GM23338 (cell line): Measurements from ENCODE around the gene TMEM190. TPM values are rescaled to one million over a fixed set of nuclear protein-coding genes. Genes with fewer than 3 reads are reported as not detected.
A peak's percentile ranks its signal among the peaks of the same experiment; 100 is the strongest.

Source experiments
- ATAC-seq: fragments of 200-7000 bp; cut with Tn5 transposase; 3 replicates; pipeline ENCODE4 v1.9.1; 2020
- DNase-seq: peaks from one replicate; pipeline ENCODE4 v3.0.0-alpha.2; 2015; ENCODE audit warnings: low spot score
- H2AFZ ChIP-seq: fragments of 200-600 bp; sonication (generic); 2 replicates; pipeline ENCODE4 v1.8.0; 2016; ENCODE audit warnings: antibody characterized with exemption, mild to moderate bottlenecking, moderate library complexity
- H3F3A ChIP-seq: fragments of 200-600 bp; sonication (generic); replicated peaks from 2 replicates; pipeline ENCODE4 v1.8.0; 2017; ENCODE audit warnings: antibody characterized with exemption, mixed run types, low read depth
- H3K27ac ChIP-seq: fragments of 200-600 bp; sonication (generic); 2 replicates; pipeline ENCODE4 v1.6.1; 2016; ENCODE audit warnings: low read depth
- H3K27me3 ChIP-seq: fragments of 200-600 bp; sonication (generic); 2 replicates; pipeline ENCODE4 v1.8.0; 2016; ENCODE audit warnings: mild to moderate bottlenecking, mixed run types, moderate library complexity; ENCODE audit not compliant: insufficient read depth
- H3K36me3 ChIP-seq: fragments of 200-600 bp; sonication (generic); 2 replicates; pipeline ENCODE4 v1.8.0; 2016; ENCODE audit warnings: mild to moderate bottlenecking; ENCODE audit not compliant: insufficient read depth
- H3K4me1 ChIP-seq: fragments of 200-600 bp; sonication (generic); 2 replicates; pipeline ENCODE4 v1.8.0; 2016; ENCODE audit warnings: mild to moderate bottlenecking, moderate library complexity; ENCODE audit not compliant: insufficient read depth
- H3K4me2 ChIP-seq: fragments of 200-600 bp; sonication (generic); 2 replicates; pipeline ENCODE4 v1.7.1; 2017; ENCODE audit warnings: mixed run types
- H3K4me3 ChIP-seq: fragments of 200-600 bp; sonication (generic); 2 replicates; pipeline ENCODE4 v1.6.1; 2016; ENCODE audit warnings: mixed run types
- H3K79me2 ChIP-seq: fragments of 200-600 bp; sonication (generic); replicated peaks from 2 replicates; pipeline ENCODE4 v1.8.0; 2017; ENCODE audit warnings: mild to moderate bottlenecking; ENCODE audit not compliant: insufficient read depth
- H3K9me2 ChIP-seq: fragments of 200-600 bp; sonication (generic); 2 replicates; pipeline ENCODE4 v1.8.0; 2017; ENCODE audit not compliant: insufficient read depth
- H4K20me1 ChIP-seq: fragments of 200-600 bp; sonication (generic); replicated peaks from 2 replicates; pipeline ENCODE4 v1.8.0; 2017; ENCODE audit warnings: mild to moderate bottlenecking; ENCODE audit not compliant: insufficient read depth
- H3K27ac Mint-ChIP-seq: 2 replicates; pipeline ENCODE4 v1.8.0; 2020; ENCODE audit warnings: inconsistent platforms, mild to moderate bottlenecking, moderate library complexity, mixed read lengths
- H3K27me3 Mint-ChIP-seq: 3 replicates; pipeline ENCODE4 v1.8.0; 2022; ENCODE audit warnings: low read depth, mild to moderate bottlenecking, moderate library complexity, mixed read lengths, inconsistent platforms; ENCODE audit not compliant: insufficient read depth, poor library complexity
- H3K36me3 Mint-ChIP-seq: 3 replicates; pipeline ENCODE4 v1.8.0; 2021; ENCODE audit warnings: low read depth, mild to moderate bottlenecking, inconsistent platforms, moderate library complexity, mixed read lengths
- H3K4me1 Mint-ChIP-seq: 3 replicates; pipeline ENCODE4 v1.8.0; 2020; ENCODE audit warnings: mild to moderate bottlenecking, inconsistent platforms, mixed read lengths
- H3K4me3 Mint-ChIP-seq: 3 replicates; pipeline ENCODE4 v1.8.0; 2021; ENCODE audit warnings: moderate library complexity, mild to moderate bottlenecking, inconsistent platforms, mixed read lengths
- H3K9me3 Mint-ChIP-seq: 3 replicates; pipeline ENCODE4 v1.8.0; 2020; ENCODE audit warnings: moderate library complexity, mild to moderate bottlenecking, inconsistent platforms, mixed read lengths
- CREB1 ChIP-seq: fragments of 250-450 bp; sonication (Bioruptor Pico); IDR thresholded peaks from 2 replicates; pipeline ENCODE4 v1.5.0; 2020; ENCODE audit warnings: low read depth, mild to moderate bottlenecking, moderate library complexity
- EZH2 ChIP-seq: fragments of 200-600 bp; sonication (generic); IDR thresholded peaks from one replicate; pipeline ENCODE4 v1.8.0; 2017; ENCODE audit warnings: antibody characterized with exemption, mild to moderate bottlenecking, low read depth; ENCODE audit not compliant: unreplicated experiment
- EZH2phosphoT487 ChIP-seq: fragments of 200-600 bp; sonication (generic); IDR thresholded peaks from one replicate; pipeline ENCODE4 v1.8.1; 2018; ENCODE audit warnings: antibody characterized with exemption; ENCODE audit not compliant: unreplicated experiment
- JUNB ChIP-seq: IDR thresholded peaks from one replicate; pipeline ENCODE4 v1.6.1; 2016; ENCODE audit warnings: antibody characterized with exemption; ENCODE audit not compliant: unreplicated experiment
- NANOG ChIP-seq: IDR thresholded peaks from 2 replicates; pipeline ENCODE4 v1.6.1; 2016; ENCODE audit warnings: antibody characterized with exemption, borderline replicate concordance
- POLR2AphosphoS5 ChIP-seq: IDR thresholded peaks from 2 replicates; pipeline ENCODE4 v1.6.1; 2016; ENCODE audit warnings: antibody characterized with exemption, low read depth
- STAT1 ChIP-seq: IDR thresholded peaks from one replicate; pipeline ENCODE4 v1.6.1; 2016; ENCODE audit warnings: antibody characterized with exemption; ENCODE audit not compliant: unreplicated experiment
- ZNF114 ChIP-seq: fragments of 250-450 bp; sonication (Bioruptor Pico); IDR thresholded peaks from 2 replicates; pipeline ENCODE4 v1.5.0; 2020; ENCODE audit warnings: mild to moderate bottlenecking, moderate library complexity
- ZNF331 ChIP-seq: fragments of 250-450 bp; sonication (Bioruptor Pico); IDR thresholded peaks from 2 replicates; pipeline ENCODE4 v1.5.0; 2020; ENCODE audit warnings: low read depth, mild to moderate bottlenecking, moderate library complexity
- polyA plus RNA-seq: library from polyadenylated mRNA; unstranded; fragments of >200 nt; fragmentation: Nextera tagmentation; extraction: Ambion mirVana; gene quantifications from 2 replicates; pipeline ENCODE4 v1.2.1, GENCODE V29; 2016
- total RNA-seq: library from RNA; depleted of rRNA; stranded (reverse); fragments of >200 nt; shearing (Covaris generic); gene quantifications from 2 replicates; pipeline ENCODE4 v1.2.3, GENCODE V29; 2014
- TF ChIP-seq, protein P1 (sequence below): IDR thresholded peaks from one replicate; pipeline ENCODE4 v1.6.1; 2018; ENCODE audit warnings: antibody characterized with exemption; ENCODE audit not compliant: unreplicated experiment
- TF ChIP-seq, protein P2 (sequence below): IDR thresholded peaks from 2 replicates; pipeline ENCODE4 v1.6.1; 2016; ENCODE audit warnings: antibody characterized with exemption
- TF ChIP-seq, protein P3 (sequence below), 2 experiments: fragments of 200-600 bp in 1 of 2; sonication (generic) in 1 of 2; conservative IDR thresholded peaks; 2 replicates each; pipeline versions ENCODE4 v1.5.1 to v1.6.1; 2016 to 2017; ENCODE audit warnings: antibody characterized with exemption in 2 of 2, low read depth in 2 of 2, mild to moderate bottlenecking in 2 of 2, moderate library complexity in 1 of 2

The TMEM190 gene
- total and polyA plus RNA-seq, 2 experiments from 2014 or later: 4.8 TPM; not detected in 1

DNA sequence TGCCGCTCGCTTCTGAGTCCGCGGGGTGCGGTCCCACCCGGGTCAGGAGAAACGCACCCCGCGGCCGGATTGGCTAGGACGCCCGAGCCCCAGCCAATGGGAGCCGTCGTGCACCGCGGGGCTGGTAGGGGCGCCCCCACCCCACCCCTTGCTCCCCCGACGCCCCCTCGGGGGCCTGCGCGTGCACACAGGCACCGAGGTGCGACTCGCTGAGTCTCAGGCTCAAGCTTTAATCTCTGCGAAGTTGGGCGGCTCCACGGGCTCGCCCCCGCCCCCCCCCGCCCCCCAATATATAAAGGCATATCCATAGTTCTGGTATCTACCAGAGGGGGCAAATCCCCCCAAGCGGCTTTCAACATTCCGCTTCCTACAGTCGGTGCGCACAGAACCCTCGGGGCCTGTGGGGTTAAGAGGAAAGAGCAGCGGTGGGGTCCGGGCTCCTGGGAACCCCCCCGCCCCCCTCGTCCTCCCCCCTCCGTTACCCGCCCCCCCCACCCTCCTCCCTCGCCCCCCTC is 21.9 kb upstream of the TMEM190 start, which contains the start of gene COX6B2 (continued):
- TF ChIP-seq, protein P1, sequence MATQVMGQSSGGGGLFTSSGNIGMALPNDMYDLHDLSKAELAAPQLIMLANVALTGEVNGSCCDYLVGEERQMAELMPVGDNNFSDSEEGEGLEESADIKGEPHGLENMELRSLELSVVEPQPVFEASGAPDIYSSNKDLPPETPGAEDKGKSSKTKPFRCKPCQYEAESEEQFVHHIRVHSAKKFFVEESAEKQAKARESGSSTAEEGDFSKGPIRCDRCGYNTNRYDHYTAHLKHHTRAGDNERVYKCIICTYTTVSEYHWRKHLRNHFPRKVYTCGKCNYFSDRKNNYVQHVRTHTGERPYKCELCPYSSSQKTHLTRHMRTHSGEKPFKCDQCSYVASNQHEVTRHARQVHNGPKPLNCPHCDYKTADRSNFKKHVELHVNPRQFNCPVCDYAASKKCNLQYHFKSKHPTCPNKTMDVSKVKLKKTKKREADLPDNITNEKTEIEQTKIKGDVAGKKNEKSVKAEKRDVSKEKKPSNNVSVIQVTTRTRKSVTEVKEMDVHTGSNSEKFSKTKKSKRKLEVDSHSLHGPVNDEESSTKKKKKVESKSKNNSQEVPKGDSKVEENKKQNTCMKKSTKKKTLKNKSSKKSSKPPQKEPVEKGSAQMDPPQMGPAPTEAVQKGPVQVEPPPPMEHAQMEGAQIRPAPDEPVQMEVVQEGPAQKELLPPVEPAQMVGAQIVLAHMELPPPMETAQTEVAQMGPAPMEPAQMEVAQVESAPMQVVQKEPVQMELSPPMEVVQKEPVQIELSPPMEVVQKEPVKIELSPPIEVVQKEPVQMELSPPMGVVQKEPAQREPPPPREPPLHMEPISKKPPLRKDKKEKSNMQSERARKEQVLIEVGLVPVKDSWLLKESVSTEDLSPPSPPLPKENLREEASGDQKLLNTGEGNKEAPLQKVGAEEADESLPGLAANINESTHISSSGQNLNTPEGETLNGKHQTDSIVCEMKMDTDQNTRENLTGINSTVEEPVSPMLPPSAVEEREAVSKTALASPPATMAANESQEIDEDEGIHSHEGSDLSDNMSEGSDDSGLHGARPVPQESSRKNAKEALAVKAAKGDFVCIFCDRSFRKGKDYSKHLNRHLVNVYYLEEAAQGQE: no peak
- TF ChIP-seq JUNB (no peak), CREB1 (no peak), ZNF331 (CRISPR knock-in tag) (no peak), ZNF114 (CRISPR knock-in tag) (no peak), EZH2 (no peak)
- TF ChIP-seq, protein P2, sequence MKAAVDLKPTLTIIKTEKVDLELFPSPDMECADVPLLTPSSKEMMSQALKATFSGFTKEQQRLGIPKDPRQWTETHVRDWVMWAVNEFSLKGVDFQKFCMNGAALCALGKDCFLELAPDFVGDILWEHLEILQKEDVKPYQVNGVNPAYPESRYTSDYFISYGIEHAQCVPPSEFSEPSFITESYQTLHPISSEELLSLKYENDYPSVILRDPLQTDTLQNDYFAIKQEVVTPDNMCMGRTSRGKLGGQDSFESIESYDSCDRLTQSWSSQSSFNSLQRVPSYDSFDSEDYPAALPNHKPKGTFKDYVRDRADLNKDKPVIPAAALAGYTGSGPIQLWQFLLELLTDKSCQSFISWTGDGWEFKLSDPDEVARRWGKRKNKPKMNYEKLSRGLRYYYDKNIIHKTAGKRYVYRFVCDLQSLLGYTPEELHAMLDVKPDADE: no peak

DNA sequence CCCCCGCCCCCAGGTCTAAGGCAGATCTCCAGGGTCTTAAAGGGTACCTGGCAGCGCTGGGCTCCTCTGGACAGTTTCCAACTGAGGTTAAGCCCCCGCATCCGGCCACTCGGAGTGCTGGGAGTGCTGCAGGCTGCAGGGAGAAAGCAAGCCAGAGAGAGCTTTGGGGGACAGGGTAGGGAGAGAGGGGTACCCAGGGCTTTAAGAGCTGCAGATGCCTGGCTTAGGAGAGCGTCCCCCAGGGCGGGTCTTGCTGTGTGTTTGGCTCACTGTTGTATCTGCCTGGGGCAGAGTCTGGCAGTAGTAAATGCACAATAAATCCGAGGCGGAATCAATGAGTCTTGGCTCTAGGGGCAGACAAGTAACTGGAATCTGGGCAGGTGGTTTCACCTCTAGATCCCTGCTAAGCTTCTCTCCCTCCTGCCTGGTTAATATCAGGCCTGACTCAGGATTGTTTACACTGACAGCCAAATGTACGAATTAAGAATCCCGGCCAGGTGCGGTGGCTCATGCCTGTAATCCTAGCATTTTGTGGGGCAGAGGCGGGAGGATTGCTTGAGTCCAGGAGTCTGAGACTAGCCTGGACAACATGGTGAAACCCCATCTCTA is 21.3 kb upstream of the TMEM190 start:
- Histone ChIP-seq H3F3A (peaks cover 13% of the 10 kb centered on the region), H3K79me2 (no peaks in the 10 kb centered on the region), H4K20me1 (no peaks in the 10 kb centered on the region), H3K4me2 (peak overlapping the region; percentile 57; the same call in 1 of the 2 replicates), H2AFZ (peak overlapping the region; percentile 85), H3K9me2 (no peaks in the 10 kb centered on the region), H3K4me3 (peak overlapping the region; percentile 32; the same call in 1 of the 2 replicates), H3K36me3 (no peaks in the 10 kb centered on the region), H3K27me3 (peaks cover 63% of the 10 kb centered on the region), H3K27ac (no peak overlapping the region), H3K4me1 (peaks cover 17% of the 10 kb centered on the region; the same call in 1 of the 2 replicates)
- ATAC-seq (peak; percentile 4), DNase-seq (peak; percentile 77)
- H3K4me1 Mint-ChIP-seq: peaks cover 29% of the 10 kb centered on the region
- no peaks in the 10 kb centered on the region for H3K9me3 Mint-ChIP-seq
- H3K27me3 Mint-ChIP-seq: peaks cover 66% of the 10 kb centered on the region
- H3K4me3 Mint-ChIP-seq: peak overlapping the region; percentile 50
- no peak overlapping the region for H3K27ac Mint-ChIP-seq
- no peaks in the 10 kb centered on the region for H3K36me3 Mint-ChIP-seq
- TF ChIP-seq, protein P2: no peak
- TF ChIP-seq JUNB (no peak), NANOG (no peak), CREB1 (no peak), EZH2phosphoT487 (no peak), EZH2 (no peak), ZNF114 (CRISPR knock-in tag) (no peak), POLR2AphosphoS5 (no peak), STAT1 (no peak)
- TF ChIP-seq, protein P1: no peak
- TF ChIP-seq, protein P3, sequence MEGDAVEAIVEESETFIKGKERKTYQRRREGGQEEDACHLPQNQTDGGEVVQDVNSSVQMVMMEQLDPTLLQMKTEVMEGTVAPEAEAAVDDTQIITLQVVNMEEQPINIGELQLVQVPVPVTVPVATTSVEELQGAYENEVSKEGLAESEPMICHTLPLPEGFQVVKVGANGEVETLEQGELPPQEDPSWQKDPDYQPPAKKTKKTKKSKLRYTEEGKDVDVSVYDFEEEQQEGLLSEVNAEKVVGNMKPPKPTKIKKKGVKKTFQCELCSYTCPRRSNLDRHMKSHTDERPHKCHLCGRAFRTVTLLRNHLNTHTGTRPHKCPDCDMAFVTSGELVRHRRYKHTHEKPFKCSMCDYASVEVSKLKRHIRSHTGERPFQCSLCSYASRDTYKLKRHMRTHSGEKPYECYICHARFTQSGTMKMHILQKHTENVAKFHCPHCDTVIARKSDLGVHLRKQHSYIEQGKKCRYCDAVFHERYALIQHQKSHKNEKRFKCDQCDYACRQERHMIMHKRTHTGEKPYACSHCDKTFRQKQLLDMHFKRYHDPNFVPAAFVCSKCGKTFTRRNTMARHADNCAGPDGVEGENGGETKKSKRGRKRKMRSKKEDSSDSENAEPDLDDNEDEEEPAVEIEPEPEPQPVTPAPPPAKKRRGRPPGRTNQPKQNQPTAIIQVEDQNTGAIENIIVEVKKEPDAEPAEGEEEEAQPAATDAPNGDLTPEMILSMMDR (conservative IDR thresholded peaks at IDR 0.05; ENCODE audit: low read depth in 2 of 2): no peak
